RCC 7860 (cell line): Measurements from ENCODE around the gene PTTG1IP2.

ENCODE experiments used
- DNase-seq: peaks from one replicate; pipeline ENCODE4 v3.0.0-alpha.2; 2015; ENCODE audit warnings: low spot score
- FAIRE-seq: peaks from 2 replicates; lab custom pipeline; 2012; peaks lifted over from hg19 to GRCh38; lab: Jason Lieb, UNC

PTTG1IP2 gene

GRCh38 chr7:90551036-90551435 is 81.6 kb downstream of the PTTG1IP2 start:
- DNase-seq (no peak), FAIRE-seq (no peak)

GRCh38 chr7:90552521-90552920 is 83.1 kb downstream of the PTTG1IP2 start:
- FAIRE-seq, result peak; percentile 82
- peak; percentile 33 for DNase-seq

GRCh38 chr7:90560730-90561129 is 91.3 kb downstream of the PTTG1IP2 start:
- FAIRE-seq, result no peak
- DNase-seq, result no peak
